ENCODE results near the gene HECA. TPM values are rescaled to one million over a fixed set of nuclear protein-coding genes. Genes with fewer than 3 reads are reported as not detected.
"Not testable (repeated sequence)": the region's sequence is repeated elsewhere in the genome, so short reads cannot be mapped to it uniquely, and the experiment has no call there.

The HECA gene
- polyA plus RNA-seq, 1 experiment, result 9.5 TPM

DNA sequence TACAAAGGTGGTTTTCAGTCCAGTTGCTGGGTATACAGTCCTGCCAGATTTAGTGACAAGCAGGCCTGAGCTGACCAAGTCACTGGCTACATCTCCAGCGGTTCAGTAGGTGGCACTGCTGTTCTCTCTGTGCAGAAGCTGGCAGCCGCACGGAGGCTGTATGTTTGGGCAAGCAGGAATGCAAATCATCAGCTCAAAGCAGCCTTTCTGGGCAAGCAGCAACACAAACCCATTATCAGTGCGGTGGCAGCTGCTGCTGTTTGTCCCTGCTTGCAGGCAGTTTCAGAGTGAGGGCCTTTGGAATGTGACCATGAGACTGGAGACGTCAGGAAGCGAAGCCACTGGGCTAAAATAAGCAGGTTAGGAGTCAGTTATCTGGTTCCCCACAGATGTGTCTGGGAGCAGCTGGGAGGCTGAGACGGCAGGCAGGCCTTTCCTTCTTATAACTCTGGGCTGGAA, 84.4 kb downstream of the HECA start:
- Histone ChIP-seq H3K27me3 (ENCODE audit: control insufficient read depth, insufficient read depth, low read length) (no peaks in the 10 kb centered on the region), H3K36me3 (ENCODE audit: control insufficient read depth, insufficient read depth, low read length) (no peaks in the 10 kb centered on the region), H3K4me3 (ENCODE audit: low read depth, low read length) (no peak overlapping the region)
- DNase-seq (ENCODE audit: low read depth), result peak; percentile 65
- CTCF ChIA-PET, result interaction anchor here (0.7 to 4.8 kb wide), 29 partner anchors 8 to 1165 kb away, joined by 3 to 56 read pairs (median 4); partner anchors contain the start of gene CITED2
- POLR2A ChIA-PET, result interaction anchor here (0.5 to 1.0 kb wide), 3 partner anchors 145 to 626 kb away, joined by 3 to 5 read pairs (median 3); no protein-coding TSS in a partner anchor
- TF ChIP-seq, protein P1, sequence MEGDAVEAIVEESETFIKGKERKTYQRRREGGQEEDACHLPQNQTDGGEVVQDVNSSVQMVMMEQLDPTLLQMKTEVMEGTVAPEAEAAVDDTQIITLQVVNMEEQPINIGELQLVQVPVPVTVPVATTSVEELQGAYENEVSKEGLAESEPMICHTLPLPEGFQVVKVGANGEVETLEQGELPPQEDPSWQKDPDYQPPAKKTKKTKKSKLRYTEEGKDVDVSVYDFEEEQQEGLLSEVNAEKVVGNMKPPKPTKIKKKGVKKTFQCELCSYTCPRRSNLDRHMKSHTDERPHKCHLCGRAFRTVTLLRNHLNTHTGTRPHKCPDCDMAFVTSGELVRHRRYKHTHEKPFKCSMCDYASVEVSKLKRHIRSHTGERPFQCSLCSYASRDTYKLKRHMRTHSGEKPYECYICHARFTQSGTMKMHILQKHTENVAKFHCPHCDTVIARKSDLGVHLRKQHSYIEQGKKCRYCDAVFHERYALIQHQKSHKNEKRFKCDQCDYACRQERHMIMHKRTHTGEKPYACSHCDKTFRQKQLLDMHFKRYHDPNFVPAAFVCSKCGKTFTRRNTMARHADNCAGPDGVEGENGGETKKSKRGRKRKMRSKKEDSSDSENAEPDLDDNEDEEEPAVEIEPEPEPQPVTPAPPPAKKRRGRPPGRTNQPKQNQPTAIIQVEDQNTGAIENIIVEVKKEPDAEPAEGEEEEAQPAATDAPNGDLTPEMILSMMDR (IDR thresholded peaks at IDR 0.05; ENCODE audit: insufficient read depth, low read depth, low read length), result peak; percentile 90

DNA sequence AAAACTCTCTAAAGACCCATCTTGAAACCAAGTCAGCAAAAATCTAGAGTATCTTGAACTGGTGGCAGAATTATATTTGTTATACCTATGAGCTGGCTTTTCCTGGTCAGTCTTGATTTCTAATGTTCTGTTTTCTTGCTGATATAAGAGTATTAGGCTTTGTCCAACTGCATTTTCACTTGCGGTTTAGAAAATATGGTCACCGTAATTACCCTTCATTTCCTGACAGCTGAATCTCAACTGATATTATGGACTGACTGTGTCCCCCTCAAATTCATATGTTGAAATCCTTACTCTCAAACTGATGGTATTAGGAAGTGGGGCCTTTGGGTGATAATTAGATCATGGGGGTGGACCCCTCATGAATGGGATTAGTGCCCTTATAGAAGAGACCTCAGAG, 84.9 kb downstream of the HECA start:
- TF ChIP-seq, protein P1 (IDR thresholded peaks at IDR 0.05; ENCODE audit: insufficient read depth, low read depth, low read length), result no peak
- ChIA-PET CTCF (interaction anchor here (0.7 to 4.8 kb wide), 26 partner anchors 9 to 1165 kb away, joined by 3 to 56 read pairs (median 4); partner anchors contain the start of gene CITED2), POLR2A (interaction anchor here (0.7 to 1.0 kb wide), 2 partner anchors 144 to 150 kb away, joined by 3 to 5 read pairs; no protein-coding TSS in a partner anchor)
- no peaks in the 10 kb centered on the region for H3K27me3 ChIP-seq (ENCODE audit: control insufficient read depth, insufficient read depth, low read length)
- no peak overlapping the region for H3K4me3 ChIP-seq (ENCODE audit: low read depth, low read length)
- DNase-seq (ENCODE audit: low read depth), result no peak
- H3K36me3 ChIP-seq (ENCODE audit: control insufficient read depth, insufficient read depth, low read length), result no peaks in the 10 kb centered on the region

DNA sequence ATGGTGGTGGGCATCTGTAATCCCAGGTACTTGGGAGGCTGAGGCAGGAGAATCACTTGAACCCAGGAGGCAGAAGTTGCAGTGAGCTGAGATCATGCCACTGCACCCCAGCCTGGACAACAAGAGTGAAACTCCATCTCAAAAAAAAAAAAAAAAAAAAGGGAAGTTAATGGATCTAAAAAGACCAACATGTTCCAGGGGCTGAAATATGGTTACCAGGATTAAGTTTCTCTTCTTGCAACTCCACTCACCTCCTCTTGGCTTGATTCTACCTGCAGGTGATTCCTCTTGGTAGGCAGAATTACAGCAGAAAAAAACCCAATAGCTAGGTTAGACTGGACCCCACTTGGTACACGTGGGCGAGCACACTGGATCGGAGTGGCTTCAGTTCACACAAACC, 93.5 kb downstream of the HECA start:
- DNase-seq (ENCODE audit: low read depth); POLR2A ChIA-PET; H3K27me3 ChIP-seq (ENCODE audit: control insufficient read depth, insufficient read depth, low read length); H3K36me3 ChIP-seq (ENCODE audit: control insufficient read depth, insufficient read depth, low read length); H3K4me3 ChIP-seq (ENCODE audit: low read depth, low read length): not testable (repeated sequence)
- CTCF ChIA-PET, result interaction anchor here (0.9 kb wide), 1 partner anchor 117 kb away, joined by 3 read pairs; no protein-coding TSS in a partner anchor

Other genes starting within 250 kb of the HECA start
- 27.2 and 29.9 TPM in 2 replicates for gene REPS1, start 146.8 kb upstream of the HECA start, polyA plus RNA-seq (2011; rRNA removed)
- 13.1 and 23.1 TPM in 2 replicates for gene ABRACL, start 106.3 kb upstream of the HECA start, polyA plus RNA-seq (2011; rRNA removed)
- 0.44 and 0.71 TPM in 2 replicates for gene TXLNB, start 156.9 kb downstream of the HECA start, polyA plus RNA-seq (2011; rRNA removed)
- 497 and 707 TPM in 2 replicates for gene CITED2, start 239.6 kb downstream of the HECA start, polyA plus RNA-seq (2011; rRNA removed)

Data from BJ (cell line).